Activated CD4-positive, alpha-beta memory T cell treated with anti-CD3 and anti-CD28 coated beads for 36 hours (primary cell): ENCODE data around the gene MCOLN1. TPM values are rescaled to one million over a fixed set of nuclear protein-coding genes. Genes with fewer than 3 reads are reported as not detected.

Source experiments
- CTCF ChIA-PET: fragments of 350-600 bp; sonication (Branson Sonifier 250); formaldehyde crosslinking; loops from one replicate; lab custom pipeline; 2021; ENCODE audit warnings: antibody characterized with exemption, inconsistent platforms; lab: Charles Lee
- POLR2A ChIA-PET: fragments of 350-600 bp; sonication (Branson Sonifier 250); formaldehyde crosslinking; loops from one replicate; lab custom pipeline; 2021; ENCODE audit warnings: antibody characterized with exemption; lab: Charles Lee
- DNase-seq: peaks from one replicate; pipeline ENCODE4 v3.0.0-alpha.2; 2020
- H3K27ac Mint-ChIP-seq: one replicate; pipeline ENCODE4 v1.8.0; 2021; ENCODE audit warnings: mixed read lengths
- H3K27me3 Mint-ChIP-seq: one replicate; pipeline ENCODE4 v1.8.0; 2021; ENCODE audit warnings: mixed read lengths
- H3K36me3 Mint-ChIP-seq: one replicate; pipeline ENCODE4 v1.8.0; 2021; ENCODE audit warnings: mixed read lengths
- H3K4me1 Mint-ChIP-seq: one replicate; pipeline ENCODE4 v1.8.0; 2021; ENCODE audit warnings: low read depth, mixed read lengths
- H3K4me3 Mint-ChIP-seq: one replicate; pipeline ENCODE4 v1.8.0; 2021; ENCODE audit warnings: mild to moderate bottlenecking, mixed read lengths
- H3K9me3 Mint-ChIP-seq: one replicate; pipeline ENCODE4 v1.8.0; 2021; ENCODE audit warnings: mixed read lengths
- intact Hi-C: fragments of 100-400 bp; cut with micrococcal nuclease; formaldehyde crosslinking; loops from one replicate; pipeline ENCODE4 v1.15.1; 2023
- total RNA-seq, 2 experiments: library from RNA; stranded (reverse); gene quantifications; one replicate each; pipeline ENCODE4 v1.2.3, GENCODE V29; 2021

MCOLN1 gene
- total RNA-seq, 2 experiments from 2014 or later, result 7.4 to 9.5 TPM

DNA sequence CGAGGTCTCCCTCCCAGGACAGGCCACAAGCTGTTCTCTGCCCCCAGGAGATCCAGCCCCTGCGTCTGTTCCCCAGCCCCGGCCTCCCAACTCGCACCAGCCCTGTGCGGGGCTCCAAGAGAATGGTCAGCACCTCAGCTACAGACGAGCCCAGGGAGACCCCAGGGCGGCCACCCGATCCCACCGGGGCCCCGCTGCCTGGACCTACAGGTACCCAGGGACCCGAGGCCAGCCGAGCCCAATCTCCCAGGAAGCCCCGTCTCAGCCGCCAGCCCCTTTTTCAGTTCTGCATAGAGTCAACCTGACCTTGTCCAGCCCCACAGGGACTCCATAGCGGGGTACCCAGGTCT, 19.0 kb downstream of the MCOLN1 start:
- Mint-ChIP-seq H3K27ac (peak overlapping the region; percentile 23), H3K9me3 (no peaks in the 10 kb centered on the region), H3K4me3 (no peak overlapping the region), H3K36me3 (peaks cover 35% of the 10 kb centered on the region), H3K4me1 (peaks cover 17% of the 10 kb centered on the region), H3K27me3 (no peaks in the 10 kb centered on the region)
- CTCF ChIA-PET, result no interaction called here
- POLR2A ChIA-PET, result no interaction called here
- intact Hi-C loops, result no loop called here
- DNase-seq, result no peak

DNA sequence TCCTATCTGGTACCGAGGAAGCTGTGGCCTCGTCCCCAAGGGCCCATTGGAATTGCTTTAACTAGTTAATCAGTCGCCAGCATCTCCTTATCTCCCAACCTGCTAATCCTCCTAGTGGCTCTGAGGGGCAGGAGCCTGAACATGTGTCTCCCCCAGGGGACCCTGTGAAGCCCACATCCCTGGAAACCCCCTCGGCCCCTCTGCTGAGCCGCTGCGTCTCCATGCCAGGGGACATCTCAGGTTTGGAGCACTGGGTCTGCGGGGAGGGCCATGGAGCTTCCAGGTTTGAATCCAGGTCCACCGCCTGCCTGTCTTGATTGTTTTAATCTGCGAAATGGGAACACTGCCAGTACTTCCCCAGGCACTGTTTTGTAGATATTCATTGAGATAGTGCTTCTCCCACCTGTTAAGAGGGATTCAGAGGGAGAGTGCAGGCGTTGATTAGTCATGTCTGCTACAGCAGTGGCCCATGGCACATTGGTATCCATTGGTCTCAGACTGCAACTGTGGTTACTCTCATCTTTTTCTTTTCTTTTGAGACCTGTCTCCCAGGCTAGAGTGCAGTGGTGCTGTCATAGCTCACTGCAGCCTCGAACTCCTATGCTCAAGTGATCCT, 19.5 kb downstream of the MCOLN1 start:
- no peak for DNase-seq
- POLR2A ChIA-PET, result no interaction called here
- Mint-ChIP-seq H3K4me1 (peaks cover 14% of the 10 kb centered on the region), H3K27me3 (no peaks in the 10 kb centered on the region), H3K9me3 (no peaks in the 10 kb centered on the region), H3K27ac (peak overlapping the region; percentile 23), H3K4me3 (no peak overlapping the region), H3K36me3 (peaks cover 33% of the 10 kb centered on the region)
- CTCF ChIA-PET, result no interaction called here
- intact Hi-C loops, result no loop called here

DNA sequence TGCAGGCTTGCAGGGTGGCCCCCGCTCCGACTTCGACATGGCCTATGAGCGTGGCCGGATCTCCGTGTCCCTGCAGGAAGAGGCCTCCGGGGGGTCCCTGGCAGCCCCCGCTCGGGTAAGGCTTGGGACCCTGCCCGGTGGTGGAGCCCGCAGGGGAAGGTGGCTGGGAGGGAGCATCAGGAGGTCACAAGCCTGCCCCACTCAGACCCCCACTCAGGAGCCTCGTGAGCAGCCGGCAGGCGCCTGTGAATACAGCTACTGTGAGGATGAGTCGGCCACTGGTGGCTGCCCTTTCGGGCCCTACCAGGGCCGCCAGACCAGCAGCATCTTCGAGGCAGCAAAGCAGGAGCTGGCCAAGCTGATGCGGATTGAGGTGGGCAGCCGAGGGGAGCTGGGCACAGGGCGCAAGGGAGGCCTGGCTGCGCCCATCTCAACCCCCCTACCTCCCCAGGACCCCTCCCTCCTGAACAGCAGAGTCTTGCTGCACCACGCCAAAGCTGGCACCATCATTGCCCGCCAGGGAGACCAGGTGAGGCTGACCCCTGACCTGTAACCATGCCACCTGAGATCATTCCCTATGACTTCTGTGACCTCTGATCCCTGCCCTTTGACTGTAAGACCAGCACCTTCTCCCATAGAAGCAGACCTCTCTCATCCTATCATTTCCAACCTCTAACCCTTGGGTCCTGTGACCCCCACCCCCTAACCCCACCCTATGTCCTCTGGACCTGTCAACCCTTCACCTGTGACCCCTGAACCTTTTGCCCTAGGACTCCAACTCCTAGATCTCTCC, 20.3 kb downstream of the MCOLN1 start:
- no peak overlapping the region for H3K27ac Mint-ChIP-seq
- DNase-seq, result no peak
- intact Hi-C loops, result no loop called here
- peaks cover 14% of the 10 kb centered on the region for H3K4me1 Mint-ChIP-seq
- no peak overlapping the region for H3K4me3 Mint-ChIP-seq
- POLR2A ChIA-PET, result no interaction called here
- peaks cover 30% of the 10 kb centered on the region for H3K36me3 Mint-ChIP-seq
- no peaks in the 10 kb centered on the region for H3K27me3 Mint-ChIP-seq
- H3K9me3 Mint-ChIP-seq, result no peaks in the 10 kb centered on the region
- CTCF ChIA-PET, result no interaction called here

DNA sequence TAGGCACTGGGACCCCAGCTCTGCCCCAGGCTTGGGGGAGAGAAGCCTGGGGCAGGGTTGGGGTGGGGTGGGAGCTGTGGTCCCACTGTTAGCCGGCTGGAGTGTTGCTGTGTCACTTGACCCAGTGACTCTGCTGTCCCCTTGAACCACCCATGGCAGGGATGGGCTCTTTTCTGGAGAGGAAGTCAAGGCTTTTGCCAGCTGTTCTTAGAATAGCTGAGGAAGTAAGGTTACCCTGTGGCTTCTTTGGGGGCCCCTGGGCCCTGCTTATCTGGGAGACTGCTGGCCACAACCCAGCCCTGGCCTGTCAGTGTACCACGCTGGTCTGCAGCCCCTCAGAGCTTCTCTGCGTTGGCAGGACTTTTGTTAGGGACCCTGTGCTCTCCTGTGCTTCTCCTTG, 22.2 kb downstream of the MCOLN1 start:
- ChIA-PET CTCF (interaction anchor here (1.2 kb wide), 1 partner anchor 24 kb away, joined by 6 read pairs; no protein-coding TSS in a partner anchor), POLR2A (no interaction called here)
- H3K4me3 Mint-ChIP-seq, result no peak overlapping the region
- H3K36me3 Mint-ChIP-seq, result peaks cover 27% of the 10 kb centered on the region
- intact Hi-C loops, result no loop called here
- H3K4me1 Mint-ChIP-seq, result peaks cover 14% of the 10 kb centered on the region
- no peaks in the 10 kb centered on the region for H3K9me3 Mint-ChIP-seq
- no peak for DNase-seq
- peak overlapping the region; percentile 69 for H3K27ac Mint-ChIP-seq
- no peaks in the 10 kb centered on the region for H3K27me3 Mint-ChIP-seq

DNA sequence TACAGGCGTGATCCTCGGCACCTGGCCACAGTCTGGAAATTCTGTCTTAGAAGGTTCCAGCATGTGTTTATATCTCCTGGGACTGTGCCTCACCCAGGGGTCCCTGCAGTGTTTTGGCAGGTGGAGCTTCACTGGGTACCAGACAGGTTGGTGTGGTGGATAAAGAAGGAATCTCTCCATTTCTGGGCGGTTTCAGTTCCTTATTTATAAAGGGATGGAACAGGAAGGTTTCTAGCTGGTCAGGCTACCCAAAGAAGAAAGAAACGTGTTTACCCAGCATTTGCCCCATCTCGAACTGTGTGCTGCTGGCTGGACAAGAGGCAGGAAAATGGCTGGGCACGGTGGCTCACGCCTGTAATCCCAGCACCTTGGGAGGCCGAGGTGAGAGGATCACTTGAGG, 22.9 kb downstream of the MCOLN1 start:
- Mint-ChIP-seq H3K4me3 (no peak overlapping the region), H3K27ac (peak overlapping the region; percentile 45)

DNA sequence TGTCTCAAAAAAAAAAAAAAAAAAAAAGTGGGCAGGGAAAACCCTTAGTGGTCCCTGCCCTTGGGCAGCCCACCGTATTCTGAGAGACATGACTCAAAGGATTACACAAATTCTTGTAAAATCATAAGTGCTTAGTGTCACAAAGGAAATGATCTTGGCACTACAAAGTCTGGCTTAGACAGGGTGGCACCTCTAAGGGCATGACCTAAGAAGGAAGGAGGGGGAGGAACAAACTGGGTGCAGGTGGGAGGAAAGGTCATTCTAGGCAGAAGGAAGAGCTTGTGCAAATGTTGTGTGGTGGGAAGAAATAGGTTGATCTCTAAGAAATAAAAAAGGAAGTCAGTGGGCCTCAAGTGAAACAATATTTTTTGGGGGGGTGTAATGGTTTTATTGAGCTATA, 23.5 kb downstream of the MCOLN1 start:
- H3K27me3 Mint-ChIP-seq, result no peaks in the 10 kb centered on the region
- no peak overlapping the region for H3K4me3 Mint-ChIP-seq
- peak; percentile 48 for DNase-seq
- H3K4me1 Mint-ChIP-seq, result peaks cover 14% of the 10 kb centered on the region
- ChIA-PET POLR2A (no interaction called here), CTCF (interaction anchor here (1.5 to 2.0 kb wide), 2 partner anchors 22 to 191 kb away, joined by 4 read pairs; no protein-coding TSS in a partner anchor)
- H3K27ac Mint-ChIP-seq, result peak overlapping the region; percentile 72
- intact Hi-C loops, result no loop called here
- H3K9me3 Mint-ChIP-seq, result no peaks in the 10 kb centered on the region
- peaks cover 29% of the 10 kb centered on the region for H3K36me3 Mint-ChIP-seq

More for the DNA sequence above, 22.9 kb downstream of the MCOLN1 start:
- Mint-ChIP-seq H3K27me3 (no peaks in the 10 kb centered on the region), H3K36me3 (peaks cover 26% of the 10 kb centered on the region), H3K9me3 (no peaks in the 10 kb centered on the region), H3K4me1 (peaks cover 14% of the 10 kb centered on the region)
- intact Hi-C loops, result no loop called here
- POLR2A ChIA-PET, result no interaction called here
- CTCF ChIA-PET, result interaction anchor here (1.2 kb wide), 1 partner anchor 23 kb away, joined by 6 read pairs; no protein-coding TSS in a partner anchor
- no peak for DNase-seq

DNA sequence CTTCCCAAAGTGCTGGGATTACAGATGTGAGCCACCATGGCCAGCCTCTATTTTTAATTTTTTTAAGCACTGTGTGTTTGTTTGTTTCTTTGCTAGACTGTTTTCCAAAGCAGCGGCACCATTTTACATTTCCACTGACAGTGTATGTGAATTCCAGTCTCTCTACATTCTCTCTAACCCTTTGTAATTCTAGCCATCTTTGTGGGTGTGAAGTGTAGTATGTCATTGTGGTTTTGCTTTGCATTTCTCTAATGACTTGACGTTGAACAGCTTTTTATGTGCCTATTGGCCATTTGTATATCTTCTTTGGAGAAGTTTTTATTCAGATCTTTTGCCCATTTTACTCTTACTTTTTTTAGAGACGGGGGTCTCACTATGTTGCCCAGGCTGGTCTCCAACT, 24.7 kb downstream of the MCOLN1 start:
- peaks cover 31% of the 10 kb centered on the region for H3K36me3 Mint-ChIP-seq
- no peak overlapping the region for H3K27ac Mint-ChIP-seq
- POLR2A ChIA-PET, result no interaction called here

DNA sequence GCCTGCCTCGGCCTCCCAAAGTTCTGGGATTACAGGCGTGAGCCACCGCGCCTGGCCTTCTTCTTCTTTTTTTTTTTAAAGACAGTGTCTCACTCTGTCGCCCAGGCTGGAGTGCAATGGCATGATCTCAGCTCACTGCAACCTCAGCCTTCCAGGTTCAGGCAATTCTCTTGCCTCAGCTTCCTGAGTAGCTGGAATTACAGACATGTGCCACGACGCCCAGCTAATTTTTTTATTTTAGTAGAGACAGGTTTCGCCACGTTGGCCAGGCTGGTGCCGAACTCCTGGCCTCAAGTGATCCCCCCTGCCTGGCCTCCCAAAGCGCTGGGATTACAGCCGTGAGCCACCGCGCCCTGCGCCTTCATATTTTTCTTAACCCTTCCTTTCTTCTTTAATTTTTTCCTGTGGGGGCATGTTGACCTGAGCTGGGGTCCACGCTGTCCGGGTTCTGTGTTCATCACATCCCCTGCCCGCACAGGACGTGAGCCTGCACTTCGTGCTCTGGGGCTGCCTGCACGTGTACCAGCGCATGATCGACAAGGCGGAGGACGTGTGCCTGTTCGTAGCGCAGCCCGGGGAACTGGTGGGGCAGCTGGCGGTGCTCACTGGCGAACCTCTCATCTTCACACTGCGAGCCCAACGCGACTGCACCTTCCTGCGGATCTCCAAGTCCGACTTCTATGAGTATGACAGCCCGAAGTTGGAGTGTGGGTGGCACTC, 27.2 kb downstream of the MCOLN1 start:
- intact Hi-C loops, result no loop called here
- CTCF ChIA-PET, result no interaction called here
- POLR2A ChIA-PET, result no interaction called here

More for the DNA sequence above, 24.7 kb downstream of the MCOLN1 start:
- Mint-ChIP-seq H3K4me1 (peaks cover 14% of the 10 kb centered on the region), H3K4me3 (no peak overlapping the region), H3K9me3 (no peaks in the 10 kb centered on the region), H3K27me3 (no peaks in the 10 kb centered on the region)
- CTCF ChIA-PET, result interaction anchor here (1.5 to 2.0 kb wide), 2 partner anchors 21 to 193 kb away, joined by 4 read pairs; no protein-coding TSS in a partner anchor
- intact Hi-C loops, result no loop called here
- DNase-seq, result no peak

DNA sequence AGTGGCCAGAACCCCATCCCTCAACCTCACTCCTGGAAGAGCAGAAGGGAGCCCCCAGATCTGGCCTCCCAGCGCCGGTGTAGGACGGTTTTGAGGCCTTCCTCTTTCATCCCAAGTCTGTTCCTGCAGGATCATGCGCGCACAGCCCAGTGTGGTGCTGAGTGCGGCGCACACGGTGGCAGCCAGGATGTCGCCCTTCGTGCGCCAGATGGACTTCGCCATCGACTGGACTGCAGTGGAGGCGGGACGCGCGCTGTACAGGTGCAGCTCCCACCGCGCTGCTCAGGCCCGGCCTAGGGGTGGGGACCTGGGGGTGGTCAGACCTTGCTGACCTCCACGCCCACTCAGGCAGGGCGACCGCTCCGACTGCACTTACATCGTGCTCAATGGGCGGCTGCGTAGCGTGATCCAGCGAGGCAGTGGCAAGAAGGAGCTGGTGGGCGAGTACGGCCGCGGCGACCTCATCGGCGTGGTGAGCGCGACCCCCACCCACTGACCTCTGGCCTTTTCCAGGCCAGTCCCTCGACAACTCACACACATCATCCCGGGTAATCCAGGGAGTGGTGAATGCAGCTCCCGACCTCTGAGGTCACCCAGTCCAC, 27.8 kb downstream of the MCOLN1 start:
- Mint-ChIP-seq H3K4me1 (peaks cover 11% of the 10 kb centered on the region), H3K27ac (no peak overlapping the region), H3K4me3 (no peak overlapping the region), H3K27me3 (no peaks in the 10 kb centered on the region), H3K9me3 (no peaks in the 10 kb centered on the region), H3K36me3 (peaks cover 28% of the 10 kb centered on the region)
- POLR2A ChIA-PET, result no interaction called here
- DNase-seq, result no peak
- CTCF ChIA-PET, result no interaction called here
- intact Hi-C loops, result no loop called here

More for the DNA sequence above, 27.2 kb downstream of the MCOLN1 start:
- Mint-ChIP-seq H3K27ac (no peak overlapping the region), H3K9me3 (no peaks in the 10 kb centered on the region), H3K36me3 (peaks cover 28% of the 10 kb centered on the region), H3K4me3 (no peak overlapping the region), H3K4me1 (peaks cover 12% of the 10 kb centered on the region), H3K27me3 (no peaks in the 10 kb centered on the region)
- no peak for DNase-seq

DNA sequence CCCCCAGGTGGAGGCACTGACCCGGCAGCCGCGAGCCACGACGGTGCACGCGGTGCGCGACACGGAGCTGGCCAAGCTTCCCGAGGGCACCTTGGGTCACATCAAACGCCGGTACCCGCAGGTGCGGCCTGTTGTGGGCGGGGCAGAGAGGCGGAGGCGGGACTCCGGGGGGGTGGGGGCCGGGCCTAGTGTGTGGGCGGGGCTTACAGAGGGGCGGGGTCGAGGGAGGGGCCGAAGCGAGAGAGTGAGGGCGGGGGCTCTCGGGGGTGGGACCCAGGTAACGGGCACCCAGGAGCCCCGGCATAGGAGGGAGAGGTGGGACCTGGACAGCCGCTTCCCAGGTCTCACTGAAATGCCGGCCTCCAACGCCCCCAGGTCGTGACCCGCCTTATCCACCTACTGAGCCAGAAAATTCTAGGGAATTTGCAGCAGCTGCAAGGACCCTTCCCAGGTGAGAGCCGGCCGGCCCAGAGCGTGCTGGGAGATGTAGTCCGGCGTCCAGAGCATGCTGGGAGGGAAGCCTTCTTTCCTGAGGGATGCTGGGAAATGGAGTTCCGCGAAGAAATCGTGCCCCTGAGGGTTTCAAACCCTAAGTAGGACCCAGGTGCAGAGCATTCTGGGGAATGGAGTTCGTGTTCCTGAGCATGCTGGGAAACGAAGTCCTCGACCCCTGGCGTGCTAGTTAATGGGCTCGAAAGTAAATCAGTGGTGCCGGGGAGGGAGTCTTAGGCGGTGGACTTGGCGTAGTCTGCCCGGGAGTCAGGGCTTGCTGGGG, 28.8 kb downstream of the MCOLN1 start:
- DNase-seq, result peak; percentile 50
- intact Hi-C loops, result loop anchor here (1.0 kb wide), 1 partner anchor 16 kb away; the partner anchor contains the start of gene PNPLA6
- Mint-ChIP-seq H3K27ac (no peak overlapping the region), H3K4me1 (peaks cover 5% of the 10 kb centered on the region), H3K4me3 (no peak overlapping the region), H3K27me3 (no peaks in the 10 kb centered on the region), H3K36me3 (peaks cover 24% of the 10 kb centered on the region), H3K9me3 (no peaks in the 10 kb centered on the region)
- ChIA-PET CTCF (interaction anchor here (3.4 kb wide), 1 partner anchor 17 kb away, joined by 13 read pairs; no protein-coding TSS in a partner anchor), POLR2A (no interaction called here)

DNA sequence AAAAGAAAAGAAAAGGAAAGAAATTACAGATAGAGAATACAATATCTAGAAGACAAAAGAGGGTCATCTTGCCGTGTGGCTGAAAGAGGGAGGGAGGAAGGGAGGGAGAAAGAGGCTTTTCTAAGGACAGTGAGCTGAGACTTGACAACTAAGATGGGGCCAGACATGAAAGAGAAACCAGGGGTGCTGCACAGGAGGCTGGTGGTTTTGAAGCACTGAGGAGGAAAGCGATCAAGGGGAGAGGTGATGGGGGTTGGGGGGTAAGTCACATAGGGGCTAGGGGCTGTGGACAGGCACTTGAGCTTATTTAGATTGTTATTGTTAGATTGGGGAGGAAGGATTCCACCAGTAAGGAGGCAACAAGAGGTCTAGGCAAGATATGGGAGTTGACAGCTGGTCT, 30.4 kb downstream of the MCOLN1 start:
- H3K27me3 Mint-ChIP-seq, result no peaks in the 10 kb centered on the region
- H3K4me3 Mint-ChIP-seq, result no peak overlapping the region
- no peak overlapping the region for H3K27ac Mint-ChIP-seq
- H3K36me3 Mint-ChIP-seq, result peaks cover 33% of the 10 kb centered on the region
- no peaks in the 10 kb centered on the region for H3K4me1 Mint-ChIP-seq
- intact Hi-C loops, result no loop called here
- POLR2A ChIA-PET, result no interaction called here
- DNase-seq, result no peak
- no peaks in the 10 kb centered on the region for H3K9me3 Mint-ChIP-seq
- CTCF ChIA-PET, result interaction anchor here (3.4 kb wide), 1 partner anchor 16 kb away, joined by 13 read pairs; no protein-coding TSS in a partner anchor
